Left lobe of liver (tissue), 2 donors: ENCODE results near the gene LYPD6B. TPM values are rescaled to one million over a fixed set of nuclear protein-coding genes. Genes with fewer than 3 reads are reported as not detected.
"Not testable (repeated sequence)": the region's sequence is repeated elsewhere in the genome, so short reads cannot be mapped to it uniquely, and the experiment has no call there.

Experiments
- ATAC-seq: fragments of 200-7000 bp; cut with Tn5 transposase; one replicate; pipeline ENCODE4 v1.9.1; 2020; ENCODE audit warnings: mild to moderate bottlenecking, moderate library complexity
- DNase-seq: peaks from one replicate; pipeline ENCODE4 v3.0.0-alpha.2; 2020; ENCODE audit warnings: low spot score
- total RNA-seq: library from RNA; stranded (reverse); gene quantifications from one replicate; pipeline ENCODE4 v1.2.1, GENCODE V29; 2021
- donor health status: DM: no; HTN: no; CAD: no; lungs with moderate emphysema.
- donor health status: DM: no; HTN: yes; CAD: no.

LYPD6B gene
- total RNA-seq, 1 donor from 2014 or later = not detected

DNA sequence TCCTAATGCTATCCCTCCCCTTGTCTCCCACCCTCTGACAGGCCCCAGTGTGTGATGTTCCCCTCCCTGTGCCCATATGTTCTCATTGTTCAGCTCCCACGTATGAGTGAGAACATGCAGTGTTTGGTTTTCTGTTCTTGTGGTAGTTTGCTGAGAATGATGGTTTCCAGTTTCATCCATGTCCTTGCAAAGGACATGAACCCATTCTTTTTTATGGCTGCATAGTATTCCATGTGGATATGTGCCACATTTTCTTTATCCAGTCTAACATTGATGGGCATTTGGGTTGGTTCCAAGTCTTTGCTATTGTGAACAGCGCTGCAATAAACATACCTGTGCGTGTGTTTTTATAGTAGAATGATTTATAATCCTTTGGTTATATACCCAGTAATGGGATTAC lies 212.9 kb downstream of the LYPD6B start:
- not testable (repeated sequence) for DNase-seq, ATAC-seq

- ATAC-seq, DNase-seq: not testable (repeated sequence)
Measured at GRCh38 chr2:149256877-149257276, 218.4 kb downstream of the LYPD6B start.

DNA sequence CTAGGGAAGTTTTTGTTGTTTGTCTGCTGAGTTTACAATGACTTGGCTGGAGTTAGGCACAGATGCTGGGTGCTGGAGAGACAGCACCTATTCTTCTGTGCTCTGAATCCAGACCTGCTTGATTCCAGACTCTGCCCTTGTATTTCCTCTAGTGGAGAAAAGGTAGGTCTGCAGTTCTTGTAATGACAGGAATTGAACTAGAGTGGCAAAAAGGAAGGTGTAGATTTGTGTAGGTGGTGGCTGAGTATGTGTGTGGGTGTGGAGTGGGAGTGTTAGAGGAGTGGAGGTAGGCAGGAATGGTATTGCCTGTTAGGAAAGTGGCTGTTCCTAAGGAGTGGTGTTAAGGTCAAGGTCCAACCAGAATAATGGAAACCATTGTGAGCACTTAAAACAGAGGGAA lies 220.0 kb downstream of the LYPD6B start:
- DNase-seq = no peak
- ATAC-seq = no peak

DNA sequence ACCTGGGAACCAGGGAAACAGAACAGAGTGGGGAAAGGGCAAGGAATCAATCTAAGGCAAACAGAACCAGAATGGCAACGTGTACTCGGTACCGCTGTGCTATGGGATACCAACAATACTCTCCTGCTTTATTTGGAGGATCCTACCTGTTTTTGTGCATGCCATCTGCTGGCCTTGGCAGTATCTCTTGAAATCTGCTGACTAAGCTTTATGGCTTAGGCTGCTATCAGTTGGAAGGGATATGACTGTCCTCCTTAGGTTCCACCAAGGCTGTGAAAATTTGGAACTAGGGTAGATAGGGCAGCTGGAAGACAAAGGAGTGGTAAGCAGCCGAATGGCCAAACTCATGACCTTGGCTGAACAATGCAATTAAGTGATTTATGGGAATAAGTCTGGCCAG lies 220.6 kb downstream of the LYPD6B start:
- ATAC-seq (no peak), DNase-seq (no peak)

GRCh38 chr2:149261692-149262091 lies 223.2 kb downstream of the LYPD6B start:
- DNase-seq (no peak), ATAC-seq (no peak)

Other genes with a start within 250 kb of the LYPD6B start
- 0.33 TPM for gene KIF5C, start 163.5 kb upstream of the LYPD6B start, total RNA-seq